Hepatocyte (in vitro differentiated cells): ENCODE data around the gene TNFRSF12A. TPM values are rescaled to one million over a fixed set of nuclear protein-coding genes. Genes with fewer than 3 reads are reported as not detected.
A peak's percentile ranks its signal among the peaks of the same experiment; 100 is the strongest.

Experiments
- DNase-seq: peaks from one replicate; pipeline ENCODE4 v3.0.0-alpha.2; 2016; ENCODE audit warnings: low spot score
- H2AFZ ChIP-seq: fragments of 200-600 bp; sonication (generic); 2 replicates; pipeline ENCODE4 v1.6.0; 2016; ENCODE audit warnings: antibody characterized with exemption, mild to moderate bottlenecking
- H3K27ac ChIP-seq: fragments of 200-600 bp; sonication (generic); 2 replicates; pipeline ENCODE4 v1.5.1; 2016; ENCODE audit warnings: mild to moderate bottlenecking
- H3K27me3 ChIP-seq: fragments of 200-600 bp; sonication (generic); 2 replicates; pipeline ENCODE4 v1.6.1; 2016
- H3K36me3 ChIP-seq: fragments of 200-600 bp; sonication (generic); replicated peaks from 2 replicates; pipeline ENCODE4 v1.5.1; 2016; ENCODE audit warnings: low read depth; ENCODE audit not compliant: insufficient read depth
- H3K4me1 ChIP-seq: fragments of 200-600 bp; sonication (generic); 2 replicates; pipeline ENCODE4 v1.5.1; 2016; ENCODE audit warnings: mild to moderate bottlenecking, moderate library complexity; ENCODE audit not compliant: insufficient read depth
- H3K4me2 ChIP-seq: fragments of 200-600 bp; sonication (generic); 2 replicates; pipeline ENCODE4 v1.6.0; 2016
- H3K4me3 ChIP-seq: fragments of 200-600 bp; sonication (generic); 2 replicates; pipeline ENCODE4 v1.5.1; 2016; ENCODE audit warnings: mild to moderate bottlenecking
- H3K79me2 ChIP-seq: fragments of 200-600 bp; sonication (generic); 2 replicates; pipeline ENCODE4 v1.6.0; 2017; ENCODE audit warnings: mild to moderate bottlenecking
- H3K9me2 ChIP-seq: fragments of 200-600 bp; sonication (generic); replicated peaks from 2 replicates; pipeline ENCODE4 v1.6.0; 2017; ENCODE audit warnings: mild to moderate bottlenecking; ENCODE audit not compliant: insufficient read depth
- H3K9me3 ChIP-seq: fragments of 200-600 bp; sonication (generic); 2 replicates; pipeline ENCODE4 v1.5.1; 2016; ENCODE audit warnings: low read depth, mild to moderate bottlenecking
- H4K20me1 ChIP-seq: fragments of 200-600 bp; sonication (generic); 2 replicates; pipeline ENCODE4 v1.6.0; 2016; ENCODE audit warnings: mild to moderate bottlenecking; ENCODE audit not compliant: insufficient read depth, poor library complexity, severe bottlenecking
- CTCF ChIP-seq: fragments of 200-600 bp; sonication (generic); IDR thresholded peaks from 2 replicates; pipeline ENCODE4 v1.5.1; 2016; ENCODE audit warnings: antibody characterized with exemption, mild to moderate bottlenecking; ENCODE audit not compliant: poor library complexity
- EZH2 ChIP-seq: fragments of 200-600 bp; sonication (generic); IDR thresholded peaks from 2 replicates; pipeline ENCODE4 v1.6.1; 2016; ENCODE audit warnings: antibody characterized with exemption, mild to moderate bottlenecking, borderline replicate concordance
- EZH2phosphoT487 ChIP-seq: fragments of 200-600 bp; sonication (generic); IDR thresholded peaks from one replicate; pipeline ENCODE4 v1.6.1; 2018; ENCODE audit warnings: antibody characterized with exemption, mild to moderate bottlenecking, low read depth, moderate library complexity; ENCODE audit not compliant: unreplicated experiment, severe bottlenecking
- WGBS: methylation state at CpG from one replicate; pipeline ENCODE4 v1.1.6; 2016; ENCODE audit warnings: low lambda C conversion rate; ENCODE audit errors: missing lambda C conversion rate; 5-methylcytosine and 5-hydroxymethylcytosine counted together
- polyA plus RNA-seq: library from polyadenylated mRNA; unstranded; fragments of >200 nt; fragmentation: Nextera tagmentation; extraction: Ambion mirVana; gene quantifications from 2 replicates; pipeline ENCODE4 v1.2.1, GENCODE V29; 2016
- total RNA-seq: library from RNA; depleted of rRNA; stranded (reverse); fragments of >200 nt; gene quantifications from 2 replicates; pipeline ENCODE4 v1.2.3, GENCODE V29; 2014

The TNFRSF12A gene
- total and polyA plus RNA-seq, 2 experiments from 2014 or later = 127 to 385 TPM

- TF ChIP-seq EZH2phosphoT487 (no peak), EZH2 (no peak), CTCF (no peak)
- H3K4me3 ChIP-seq = no peak overlapping the region
- no peak overlapping the region for H3K27ac ChIP-seq
- no peaks in the 10 kb centered on the region for H4K20me1 ChIP-seq
- no peaks in the 10 kb centered on the region for H3K36me3 ChIP-seq
- H3K4me2 ChIP-seq = no peak overlapping the region
- peaks cover 9% of the 10 kb centered on the region for H3K4me1 ChIP-seq
- H3K27me3 ChIP-seq = no peaks in the 10 kb centered on the region
- H3K9me3 ChIP-seq = no peaks in the 10 kb centered on the region
- WGBS = 94% methylated on average over 19 of the region's 19 CpGs
- H2AFZ ChIP-seq = no peak overlapping the region
- no peaks in the 10 kb centered on the region for H3K79me2 ChIP-seq
- no peak for DNase-seq
- no peaks in the 10 kb centered on the region for H3K9me2 ChIP-seq
These were observed 36.4 kb downstream of the TNFRSF12A start for GRCh38 chr16:3056336-3057180.

GRCh38 chr16:3057181-3058138, 37.3 kb downstream of the TNFRSF12A start:
- Histone ChIP-seq H4K20me1 (no peaks in the 10 kb centered on the region), H3K27me3 (no peaks in the 10 kb centered on the region), H3K4me1 (peaks cover 9% of the 10 kb centered on the region), H3K4me2 (peak overlapping the region; percentile 99), H2AFZ (no peak overlapping the region), H3K27ac (no peak overlapping the region), H3K4me3 (no peak overlapping the region), H3K9me2 (no peaks in the 10 kb centered on the region), H3K36me3 (no peaks in the 10 kb centered on the region), H3K79me2 (no peaks in the 10 kb centered on the region), H3K9me3 (no peaks in the 10 kb centered on the region)
- 93% methylated on average over 21 of the region's 22 CpGs for WGBS
- no peak for DNase-seq
- TF ChIP-seq EZH2phosphoT487 (no peak), EZH2 (no peak), CTCF (no peak)

GRCh38 chr16:3058139-3059030, 38.2 kb downstream of the TNFRSF12A start:
- Histone ChIP-seq H3K27ac (peak overlapping the region; percentile 62), H3K27me3 (no peaks in the 10 kb centered on the region), H3K4me2 (peak overlapping the region; percentile 99), H3K36me3 (no peaks in the 10 kb centered on the region), H2AFZ (peak overlapping the region; percentile 89), H3K4me3 (peak overlapping the region; percentile 88), H3K4me1 (peaks cover 9% of the 10 kb centered on the region), H4K20me1 (no peaks in the 10 kb centered on the region), H3K79me2 (no peaks in the 10 kb centered on the region), H3K9me3 (no peaks in the 10 kb centered on the region), H3K9me2 (no peaks in the 10 kb centered on the region)
- WGBS = 13% methylated on average over 45 of the region's 77 CpGs
- TF ChIP-seq CTCF (no peak), EZH2 (no peak), EZH2phosphoT487 (no peak)
- DNase-seq = peak; percentile 82
